ENCODE results near the gene KRTAP10-5.
"Not testable (repeated sequence)": the region's sequence is repeated elsewhere in the genome, so short reads cannot be mapped to it uniquely, and the experiment has no call there.

The KRTAP10-5 gene

DNA sequence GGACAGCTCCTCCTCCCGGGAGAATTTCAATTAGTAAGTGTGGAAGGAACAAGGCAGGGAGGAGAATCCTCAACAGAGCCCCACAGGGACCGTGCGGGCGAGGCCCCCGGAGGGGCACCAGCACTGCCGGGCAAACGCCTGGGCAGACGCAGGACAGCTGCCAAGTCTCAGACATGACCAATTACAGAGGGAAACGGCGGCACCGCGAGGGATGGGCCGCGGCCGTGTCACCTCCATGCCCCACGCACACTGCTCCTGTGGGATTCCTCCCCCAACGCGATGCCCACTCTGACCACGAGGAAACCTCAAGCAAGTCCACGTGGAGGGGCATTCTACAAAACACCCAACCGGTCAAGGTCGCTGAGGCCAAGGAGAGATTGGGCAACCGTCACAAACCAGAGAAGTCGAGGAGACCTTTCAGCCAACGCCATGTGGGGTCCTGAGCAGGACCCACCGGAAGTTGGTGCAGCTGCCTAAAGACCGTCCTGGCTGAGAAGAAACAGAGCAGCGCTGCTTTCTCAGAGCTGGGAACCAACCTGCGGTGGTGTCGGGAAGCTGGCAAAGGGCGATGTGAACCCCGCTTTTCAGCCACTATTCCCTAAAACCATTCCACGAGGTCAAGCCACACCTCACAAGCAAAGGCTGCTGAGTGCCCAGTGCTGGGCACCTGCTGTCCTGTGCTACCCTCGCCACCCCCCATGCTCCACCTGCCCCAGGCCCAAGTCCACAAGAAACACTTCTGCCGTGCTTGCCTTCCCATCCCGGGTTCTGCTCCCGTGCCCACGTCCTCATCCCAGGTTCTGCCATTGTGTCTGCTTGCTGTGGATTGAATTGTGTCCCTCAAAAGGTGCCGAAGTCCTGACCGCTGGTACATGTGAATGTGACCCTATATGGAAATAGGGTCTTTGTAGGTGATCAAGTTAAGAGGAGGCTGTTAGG is 8.3 kb downstream of the KRTAP10-5 start:
- no peak for DNase-seq (ENCODE audit: low read depth)

- DNase-seq (ENCODE audit: low read depth): no peak
These were observed 9.1 kb downstream of the KRTAP10-5 start for GRCh38 chr21:44571296-44571695.

DNA sequence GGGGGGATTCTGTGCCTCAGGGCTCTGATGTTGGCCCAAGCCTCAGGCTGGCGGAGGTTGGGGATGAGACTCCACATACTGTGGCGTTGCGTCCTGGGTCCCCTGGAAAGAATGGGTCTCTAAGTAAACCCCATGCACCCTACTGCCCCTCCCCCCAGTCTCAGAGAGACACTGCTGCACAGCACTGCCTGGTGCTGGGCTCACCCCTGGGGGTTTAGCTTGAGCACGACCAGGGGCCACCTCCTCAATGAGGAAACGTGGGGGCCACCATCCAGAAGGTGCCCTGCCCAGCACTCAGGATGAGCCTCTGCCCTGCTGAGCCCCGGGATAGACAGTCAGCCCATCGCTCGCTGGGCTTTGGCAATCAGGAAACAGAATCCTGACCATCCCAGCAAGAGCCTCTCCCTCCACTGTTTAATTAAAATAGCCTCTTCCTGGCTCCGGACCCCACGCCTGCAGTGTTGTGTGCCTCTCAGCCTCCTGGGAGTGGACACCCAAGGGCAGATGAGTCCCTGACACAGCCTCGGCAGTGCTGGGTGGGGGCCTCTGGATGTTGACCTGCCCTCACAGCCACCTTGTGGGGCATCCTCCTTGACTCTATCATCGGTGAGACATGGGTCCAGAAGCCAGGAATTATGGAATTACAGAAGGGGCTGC is 10.4 kb downstream of the KRTAP10-5 start:
- DNase-seq (ENCODE audit: low read depth): no peak

DNA sequence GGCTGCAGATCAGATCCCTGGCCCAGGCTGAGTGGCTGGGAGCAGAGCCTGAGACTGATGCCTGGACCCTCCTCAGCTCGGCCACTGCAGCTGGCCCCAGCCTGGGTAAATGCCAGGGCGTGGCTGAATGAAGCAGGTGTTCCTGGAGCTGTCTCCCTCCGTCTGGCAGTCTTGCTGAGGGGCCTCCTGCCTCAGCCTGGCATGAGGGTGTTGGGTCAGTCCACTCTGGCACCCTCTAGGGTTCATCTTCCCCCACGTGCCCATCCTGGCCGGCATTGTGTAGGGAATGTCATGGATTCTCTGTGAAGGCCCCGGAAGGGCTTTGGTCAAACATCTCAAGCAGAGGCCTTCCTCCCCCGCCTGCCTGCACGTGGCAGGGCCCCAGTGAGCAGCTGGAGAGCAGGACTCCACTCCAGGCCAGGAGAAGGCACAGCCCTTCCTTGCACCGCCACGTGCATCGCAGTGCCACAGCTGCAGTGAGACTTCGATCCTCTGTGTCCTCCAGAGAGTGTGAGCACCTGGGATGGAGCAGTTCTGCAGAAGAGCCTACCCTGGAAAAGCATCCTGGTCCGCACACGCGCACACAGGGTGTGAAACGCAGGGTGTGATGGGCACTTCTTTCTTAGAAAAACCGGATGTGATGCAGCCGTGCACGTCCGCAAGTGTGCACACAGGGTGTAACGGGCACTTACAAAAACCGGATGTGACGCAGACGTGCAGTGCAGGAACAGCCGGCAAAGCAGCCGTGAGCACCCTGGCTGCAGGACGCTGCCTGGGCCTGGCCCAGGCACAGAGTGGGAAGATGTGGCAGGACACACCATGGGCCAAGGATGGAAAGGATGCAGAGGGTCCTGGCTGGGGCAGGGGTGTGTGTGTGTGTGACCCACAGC is 11.5 kb downstream of the KRTAP10-5 start:
- DNase-seq (ENCODE audit: low read depth): no peak

DNA sequence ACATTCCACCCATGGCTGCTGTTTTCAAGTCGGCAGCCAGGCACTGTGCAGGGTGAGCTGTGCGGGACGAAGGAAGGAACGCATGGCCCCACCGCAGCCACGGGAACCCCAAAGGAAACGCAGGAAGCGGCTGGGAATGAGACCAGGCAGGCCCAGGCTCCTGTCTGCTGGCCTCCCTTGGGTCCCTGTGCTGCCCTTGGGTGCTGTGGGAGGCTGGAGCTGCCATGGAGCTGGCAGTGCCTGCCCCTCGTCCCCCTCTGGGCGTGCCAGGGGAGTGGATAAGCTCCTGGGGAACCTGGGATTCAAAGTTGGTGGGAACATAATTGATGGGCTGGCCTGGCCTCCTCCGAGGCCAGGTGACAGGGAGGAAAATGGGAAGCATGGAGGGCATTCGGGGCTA is 12.1 kb downstream of the KRTAP10-5 start:
- DNase-seq (ENCODE audit: low read depth): no peak

DNA sequence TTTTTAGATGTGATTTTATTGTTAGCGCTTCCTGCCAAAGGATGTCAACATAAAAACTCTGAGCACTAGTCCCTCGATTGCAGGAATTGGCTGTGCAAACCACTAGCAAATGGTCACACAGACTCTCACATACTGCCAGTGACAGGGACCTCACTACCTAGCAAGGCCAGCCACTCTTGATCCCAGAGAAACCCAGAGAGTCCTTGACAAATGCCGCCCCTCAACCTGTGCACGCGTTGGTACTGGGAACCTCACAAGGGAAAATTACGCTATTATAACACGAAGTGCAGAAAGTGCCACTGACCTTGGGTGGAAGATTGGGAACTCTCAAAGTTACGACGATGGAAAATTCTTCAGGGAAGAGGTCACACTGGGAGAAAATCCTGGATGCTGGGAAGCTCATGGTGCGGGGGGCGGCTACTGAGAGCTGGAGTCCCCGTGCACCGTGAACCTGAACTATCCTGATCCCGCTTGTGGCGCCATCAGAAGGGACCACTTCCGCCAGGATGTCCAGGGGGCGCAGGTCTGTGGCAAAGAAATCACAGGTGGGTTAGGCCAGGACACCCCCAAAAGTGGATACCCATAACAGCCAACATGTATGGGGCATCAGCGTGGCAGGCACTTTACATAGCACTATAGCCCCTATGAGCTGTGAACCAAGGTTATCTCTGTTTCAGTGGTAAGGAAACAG is 12.8 kb downstream of the KRTAP10-5 start:
- DNase-seq (ENCODE audit: low read depth): no peak

GRCh38 chr21:44566403-44566802 is 14.0 kb downstream of the KRTAP10-5 start:
- no peak for DNase-seq (ENCODE audit: low read depth)

DNA sequence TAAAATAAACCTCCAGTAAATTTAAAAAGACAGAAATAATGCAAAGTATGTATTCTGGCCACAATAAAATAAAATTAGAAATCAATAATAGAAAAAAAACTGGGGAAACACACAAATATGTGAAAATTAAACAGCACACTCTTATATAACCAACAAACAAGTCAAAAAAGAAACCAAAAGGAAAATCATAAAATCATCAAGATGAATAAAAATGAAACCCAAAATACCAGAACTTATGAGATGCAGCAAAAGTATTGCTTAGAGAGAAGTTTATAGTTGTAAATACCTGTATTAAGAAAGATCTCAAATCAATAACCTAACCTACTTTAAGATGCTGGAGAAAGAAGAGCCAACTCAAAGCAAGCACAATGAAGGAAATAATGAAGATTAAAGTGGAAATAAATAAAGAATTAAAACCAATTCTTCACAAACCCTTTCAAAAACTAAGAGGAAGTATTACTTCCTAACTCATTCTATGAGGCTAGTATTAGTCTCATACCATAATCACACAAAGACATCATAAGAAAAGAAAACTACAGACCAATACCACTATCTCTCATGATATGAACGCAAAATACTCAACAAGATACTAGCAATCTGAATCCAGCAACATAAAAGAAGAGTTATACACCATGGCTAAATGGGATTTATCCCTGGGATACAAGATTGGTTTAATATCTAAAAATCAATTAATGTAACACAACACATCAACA is 15.4 kb downstream of the KRTAP10-5 start:
- DNase-seq (ENCODE audit: low read depth): no peak

- DNase-seq (ENCODE audit: low read depth): no peak
These were observed 16.3 kb downstream of the KRTAP10-5 start for GRCh38 chr21:44564099-44564498.

DNA sequence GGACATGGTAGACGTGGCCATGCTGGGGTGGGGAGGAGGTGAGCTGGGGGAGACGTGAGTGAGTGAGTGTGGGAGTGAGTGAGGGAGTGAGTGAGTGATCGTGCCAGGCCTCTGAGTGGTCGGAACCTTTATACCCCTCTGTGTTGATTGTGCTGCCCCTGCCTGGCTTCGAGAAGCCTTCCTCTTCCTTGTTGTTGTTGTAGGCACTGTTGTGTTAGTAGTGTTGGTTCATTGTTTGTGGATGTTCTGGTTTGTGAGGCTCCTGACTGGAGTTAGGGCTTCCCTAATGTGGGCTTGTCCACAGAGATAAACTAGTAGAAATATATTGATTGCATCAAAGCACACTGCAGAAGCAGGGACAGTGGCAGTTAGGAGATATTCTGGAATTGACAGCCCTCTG is 21.7 kb downstream of the KRTAP10-5 start, which contains the start of gene KRTAP10-3:
Gene KRTAP10-3, minus strand, starts transcription at position 101 of the 400 bp plus-strand sequence. Its CDS starts 80 bp downstream, at position 21.
- no peak for DNase-seq (ENCODE audit: low read depth)

- not testable (repeated sequence) for DNase-seq (ENCODE audit: low read depth)
These were observed 22.1 kb downstream of the KRTAP10-5 start for GRCh38 chr21:44558329-44558675.

DNA sequence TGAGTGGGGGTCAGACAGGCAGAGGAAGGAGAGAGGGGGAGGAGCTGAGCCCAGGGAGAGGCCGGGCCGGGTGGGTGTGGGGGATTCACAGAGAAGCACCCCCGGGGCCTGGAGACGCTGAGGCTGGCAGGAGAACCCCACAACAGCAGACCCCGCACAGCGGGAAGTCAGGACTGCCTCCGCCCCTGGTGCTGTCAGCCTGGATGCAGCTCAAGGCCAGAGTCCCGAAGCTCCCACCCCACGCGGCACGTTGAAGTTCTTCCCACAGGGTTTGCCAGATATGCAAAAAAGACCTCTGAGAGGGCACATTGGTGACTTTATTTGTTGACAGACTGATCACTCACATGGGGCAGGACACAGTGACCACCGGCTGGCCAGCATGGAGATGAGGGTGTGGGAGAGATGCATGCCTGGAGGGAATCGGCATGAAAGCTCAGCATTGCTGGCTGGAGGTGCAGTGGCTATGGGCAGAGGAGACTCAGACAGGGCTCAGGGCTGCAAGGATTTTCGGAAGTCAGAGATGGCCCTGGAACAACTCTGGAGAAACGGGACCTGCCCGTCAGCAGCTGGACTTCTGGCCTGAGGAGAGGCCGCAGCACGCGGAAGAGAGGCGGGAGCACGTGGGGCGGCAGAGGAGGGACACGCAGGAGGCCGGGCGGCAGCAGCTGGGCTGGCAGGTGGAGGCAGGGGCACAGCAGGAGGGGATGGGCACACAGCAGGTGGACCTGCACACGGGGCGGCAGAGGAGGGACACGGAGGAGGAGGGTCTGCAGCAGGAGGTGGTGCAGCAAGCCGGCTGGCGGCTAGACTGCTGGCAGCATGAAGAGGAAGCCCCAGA is 22.7 kb downstream of the KRTAP10-5 start:
- no peak for DNase-seq (ENCODE audit: low read depth)

DNA sequence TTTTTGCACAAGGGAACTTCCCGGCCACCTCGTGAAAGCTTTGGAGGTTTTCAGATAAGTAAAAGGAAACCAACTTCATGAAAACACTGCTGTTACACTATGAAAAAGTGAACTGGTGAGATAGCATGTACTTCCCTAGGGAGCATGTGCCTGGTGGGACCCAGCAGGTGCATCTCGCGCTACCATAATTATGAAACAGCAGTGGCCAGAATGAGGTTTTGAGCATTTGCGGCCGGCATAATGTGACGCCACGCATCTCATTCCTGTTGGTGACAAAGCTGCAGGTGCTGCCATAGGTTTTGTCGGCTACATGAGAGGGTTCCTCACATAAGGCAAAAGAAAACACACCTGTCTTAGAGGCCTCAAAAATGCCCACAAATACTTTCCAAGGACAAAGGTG is 23.5 kb downstream of the KRTAP10-5 start:
- no peak for DNase-seq (ENCODE audit: low read depth)

DNA sequence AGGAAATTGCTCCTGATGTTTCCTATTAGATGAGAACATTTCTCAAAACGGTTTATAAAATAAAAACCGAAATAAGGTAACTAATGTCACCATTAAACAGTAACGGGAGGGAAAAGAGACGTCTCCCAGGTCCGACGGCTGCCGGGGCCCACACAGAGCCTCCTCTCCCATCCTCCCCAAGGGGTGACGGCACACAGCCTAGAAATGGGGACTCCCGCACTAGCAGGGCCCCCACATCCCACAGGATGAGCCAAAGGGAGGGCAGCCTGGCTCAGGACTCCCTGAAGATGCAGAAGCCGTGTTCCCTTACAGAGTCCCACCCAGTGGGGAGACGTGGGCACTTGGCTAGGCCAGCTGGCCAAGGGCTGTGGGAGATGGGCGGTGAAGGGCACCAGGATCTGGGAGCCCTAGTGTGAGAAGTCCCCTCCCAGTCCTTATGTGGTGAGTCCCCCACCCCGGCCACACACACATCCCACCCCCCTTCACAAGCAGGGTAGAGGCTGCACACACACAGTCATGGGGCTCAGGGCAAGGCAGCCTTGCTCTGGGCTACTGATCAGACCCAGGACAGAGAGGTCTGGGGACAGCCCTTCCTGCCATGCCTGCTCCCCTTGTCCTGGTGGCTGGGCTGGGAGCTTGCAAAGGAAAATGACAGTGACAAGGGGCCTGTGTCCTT is 25.1 kb downstream of the KRTAP10-5 start:
- DNase-seq (ENCODE audit: low read depth): no peak

DNA sequence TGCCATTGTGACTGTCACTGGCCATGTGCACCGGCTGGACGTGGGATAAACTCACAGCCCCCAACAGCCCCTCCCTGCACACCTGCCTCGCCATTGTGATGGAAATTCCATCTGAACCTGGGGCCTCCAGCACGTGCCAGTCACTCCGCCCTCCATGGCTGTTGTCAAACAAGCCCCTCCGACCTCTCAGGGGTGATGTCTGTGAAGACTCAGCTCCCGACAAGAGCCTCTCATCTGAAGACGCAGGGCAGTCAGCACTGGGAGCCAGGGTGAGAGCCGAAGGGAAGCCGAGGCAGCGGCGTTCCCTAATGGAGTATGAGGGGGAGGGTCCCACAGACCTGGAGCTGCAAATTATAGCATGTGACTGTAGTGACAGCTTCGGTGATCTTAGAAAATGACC is 27.7 kb downstream of the KRTAP10-5 start:
- DNase-seq (ENCODE audit: low read depth): no peak

- no peak for DNase-seq (ENCODE audit: low read depth)
These were observed 28.3 kb downstream of the KRTAP10-5 start for GRCh38 chr21:44552136-44552535.

GRCh38 chr21:44551340-44551961 is 29.0 kb downstream of the KRTAP10-5 start, which contains the start of gene KRTAP10-2:
Gene KRTAP10-2 (minus strand): TSS chr21:44551505. CDS start chr21:44551458, 47 bp downstream.
- no peak for DNase-seq (ENCODE audit: low read depth)

DNA sequence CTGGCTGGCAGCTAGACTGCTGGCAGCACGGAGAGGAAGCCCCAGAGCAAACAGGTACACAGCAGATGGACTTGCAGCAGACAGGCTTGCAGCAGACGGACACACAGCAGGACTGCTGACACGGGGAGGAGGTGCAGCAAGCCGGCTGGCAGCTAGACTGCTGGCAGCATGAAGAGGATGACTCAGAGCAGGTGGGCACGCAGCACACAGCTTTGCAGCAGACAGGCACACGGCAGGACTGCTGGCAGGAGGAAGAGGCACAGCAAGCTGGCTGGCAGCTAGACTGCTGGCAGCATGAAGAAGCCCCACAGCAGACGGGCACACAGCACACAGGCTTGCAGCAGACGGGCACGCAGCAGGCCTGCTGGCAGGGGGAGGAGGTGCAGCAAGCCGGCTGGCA is 29.6 kb downstream of the KRTAP10-5 start:
- no peak for DNase-seq (ENCODE audit: low read depth)

GRCh38 chr21:44550285-44550684 is 30.1 kb downstream of the KRTAP10-5 start:
- not testable (repeated sequence) for DNase-seq (ENCODE audit: low read depth)
